Hepatocyte (in vitro differentiated cells): Measurements from ENCODE around the gene IL1RAPL2. TPM values are rescaled to one million over a fixed set of nuclear protein-coding genes. Genes with fewer than 3 reads are reported as not detected.

Experiments used
- DNase-seq: peaks from one replicate; pipeline ENCODE4 v3.0.0-alpha.2; 2016; ENCODE audit warnings: low spot score
- H2AFZ ChIP-seq: fragments of 200-600 bp; sonication (generic); 2 replicates; pipeline ENCODE4 v1.6.0; 2016; ENCODE audit warnings: antibody characterized with exemption, mild to moderate bottlenecking
- H3K27ac ChIP-seq: fragments of 200-600 bp; sonication (generic); 2 replicates; pipeline ENCODE4 v1.5.1; 2016; ENCODE audit warnings: mild to moderate bottlenecking
- H3K27me3 ChIP-seq: fragments of 200-600 bp; sonication (generic); 2 replicates; pipeline ENCODE4 v1.6.1; 2016
- H3K36me3 ChIP-seq: fragments of 200-600 bp; sonication (generic); replicated peaks from 2 replicates; pipeline ENCODE4 v1.5.1; 2016; ENCODE audit warnings: low read depth; ENCODE audit not compliant: insufficient read depth
- H3K4me1 ChIP-seq: fragments of 200-600 bp; sonication (generic); 2 replicates; pipeline ENCODE4 v1.5.1; 2016; ENCODE audit warnings: mild to moderate bottlenecking, moderate library complexity; ENCODE audit not compliant: insufficient read depth
- H3K4me2 ChIP-seq: fragments of 200-600 bp; sonication (generic); 2 replicates; pipeline ENCODE4 v1.6.0; 2016
- H3K4me3 ChIP-seq: fragments of 200-600 bp; sonication (generic); 2 replicates; pipeline ENCODE4 v1.5.1; 2016; ENCODE audit warnings: mild to moderate bottlenecking
- H3K79me2 ChIP-seq: fragments of 200-600 bp; sonication (generic); 2 replicates; pipeline ENCODE4 v1.6.0; 2017; ENCODE audit warnings: mild to moderate bottlenecking
- H3K9me2 ChIP-seq: fragments of 200-600 bp; sonication (generic); replicated peaks from 2 replicates; pipeline ENCODE4 v1.6.0; 2017; ENCODE audit warnings: mild to moderate bottlenecking; ENCODE audit not compliant: insufficient read depth
- H3K9me3 ChIP-seq: fragments of 200-600 bp; sonication (generic); 2 replicates; pipeline ENCODE4 v1.5.1; 2016; ENCODE audit warnings: low read depth, mild to moderate bottlenecking
- H4K20me1 ChIP-seq: fragments of 200-600 bp; sonication (generic); 2 replicates; pipeline ENCODE4 v1.6.0; 2016; ENCODE audit warnings: mild to moderate bottlenecking; ENCODE audit not compliant: insufficient read depth, poor library complexity, severe bottlenecking
- EZH2 ChIP-seq: fragments of 200-600 bp; sonication (generic); IDR thresholded peaks from 2 replicates; pipeline ENCODE4 v1.6.1; 2016; ENCODE audit warnings: antibody characterized with exemption, mild to moderate bottlenecking, borderline replicate concordance
- EZH2phosphoT487 ChIP-seq: fragments of 200-600 bp; sonication (generic); IDR thresholded peaks from one replicate; pipeline ENCODE4 v1.6.1; 2018; ENCODE audit warnings: antibody characterized with exemption, mild to moderate bottlenecking, low read depth, moderate library complexity; ENCODE audit not compliant: unreplicated experiment, severe bottlenecking
- WGBS: methylation state at CpG from one replicate; pipeline ENCODE4 v1.1.6; 2016; ENCODE audit warnings: low lambda C conversion rate; ENCODE audit errors: missing lambda C conversion rate; 5-methylcytosine and 5-hydroxymethylcytosine counted together
- polyA plus RNA-seq: library from polyadenylated mRNA; unstranded; fragments of >200 nt; fragmentation: Nextera tagmentation; extraction: Ambion mirVana; gene quantifications from 2 replicates; pipeline ENCODE4 v1.2.1, GENCODE V29; 2016
- total RNA-seq: library from RNA; depleted of rRNA; stranded (reverse); fragments of >200 nt; gene quantifications from 2 replicates; pipeline ENCODE4 v1.2.3, GENCODE V29; 2014
- TF ChIP-seq, protein P1 (sequence below): fragments of 200-600 bp; sonication (generic); IDR thresholded peaks from 2 replicates; pipeline ENCODE4 v1.5.1; 2016; ENCODE audit warnings: antibody characterized with exemption, mild to moderate bottlenecking; ENCODE audit not compliant: poor library complexity

The IL1RAPL2 gene
- total and polyA plus RNA-seq, 2 experiments from 2014 or later: 0.40 TPM; not detected in 1

DNA sequence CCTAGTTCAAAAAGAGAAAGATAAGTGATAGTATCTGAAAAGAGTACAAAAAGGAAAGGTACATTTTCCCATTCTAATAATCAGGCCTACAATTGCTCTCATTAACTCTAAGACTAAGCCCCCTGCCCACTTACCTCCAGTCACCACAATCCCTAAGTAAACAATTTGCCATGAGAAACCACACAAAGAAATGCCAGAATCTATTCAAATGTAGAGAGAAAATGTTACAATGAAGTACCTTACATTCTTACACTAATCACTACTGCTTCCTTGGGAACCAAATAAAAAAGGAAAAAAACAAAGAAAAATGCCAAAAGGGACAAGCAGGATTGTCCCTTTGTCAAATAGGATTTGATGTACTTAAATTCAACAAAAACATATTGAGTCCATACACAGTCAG, 1068.2 kb downstream of the IL1RAPL2 start:
- H3K79me2 ChIP-seq: no peaks in the 10 kb centered on the region
- H3K4me1 ChIP-seq: no peaks in the 10 kb centered on the region
- no peaks in the 10 kb centered on the region for H3K9me2 ChIP-seq
- H3K4me3 ChIP-seq: no peak overlapping the region
- DNase-seq: no peak
- H2AFZ ChIP-seq: no peak overlapping the region
- TF ChIP-seq, protein P1, sequence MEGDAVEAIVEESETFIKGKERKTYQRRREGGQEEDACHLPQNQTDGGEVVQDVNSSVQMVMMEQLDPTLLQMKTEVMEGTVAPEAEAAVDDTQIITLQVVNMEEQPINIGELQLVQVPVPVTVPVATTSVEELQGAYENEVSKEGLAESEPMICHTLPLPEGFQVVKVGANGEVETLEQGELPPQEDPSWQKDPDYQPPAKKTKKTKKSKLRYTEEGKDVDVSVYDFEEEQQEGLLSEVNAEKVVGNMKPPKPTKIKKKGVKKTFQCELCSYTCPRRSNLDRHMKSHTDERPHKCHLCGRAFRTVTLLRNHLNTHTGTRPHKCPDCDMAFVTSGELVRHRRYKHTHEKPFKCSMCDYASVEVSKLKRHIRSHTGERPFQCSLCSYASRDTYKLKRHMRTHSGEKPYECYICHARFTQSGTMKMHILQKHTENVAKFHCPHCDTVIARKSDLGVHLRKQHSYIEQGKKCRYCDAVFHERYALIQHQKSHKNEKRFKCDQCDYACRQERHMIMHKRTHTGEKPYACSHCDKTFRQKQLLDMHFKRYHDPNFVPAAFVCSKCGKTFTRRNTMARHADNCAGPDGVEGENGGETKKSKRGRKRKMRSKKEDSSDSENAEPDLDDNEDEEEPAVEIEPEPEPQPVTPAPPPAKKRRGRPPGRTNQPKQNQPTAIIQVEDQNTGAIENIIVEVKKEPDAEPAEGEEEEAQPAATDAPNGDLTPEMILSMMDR: no peak
- TF ChIP-seq EZH2phosphoT487: no peak
- no peak for TF ChIP-seq EZH2
- no peak overlapping the region for H3K4me2 ChIP-seq
- no peaks in the 10 kb centered on the region for H3K27me3 ChIP-seq
- H4K20me1 ChIP-seq: no peaks in the 10 kb centered on the region
- H3K36me3 ChIP-seq: no peaks in the 10 kb centered on the region
- no peaks in the 10 kb centered on the region for H3K9me3 ChIP-seq
- no peak overlapping the region for H3K27ac ChIP-seq

DNA sequence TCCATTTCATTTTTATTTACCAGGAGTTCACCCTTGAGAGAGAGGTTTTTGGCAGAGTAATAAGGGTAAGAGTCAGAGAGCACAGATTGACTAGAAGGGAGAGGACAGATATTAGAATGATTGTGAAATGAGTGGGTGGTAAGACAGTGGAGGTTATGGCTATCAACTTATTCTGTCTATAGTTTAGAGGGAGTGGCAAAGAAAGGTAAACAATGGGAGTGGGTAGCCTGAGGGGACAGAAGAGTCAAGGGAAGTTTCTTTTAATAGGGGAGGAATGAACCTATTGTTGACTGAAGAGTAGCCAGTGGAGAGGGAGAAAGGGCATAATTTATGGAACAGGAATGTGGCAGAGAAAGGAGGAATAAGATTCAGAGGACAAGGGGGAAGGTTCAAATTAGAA, 1069.8 kb downstream of the IL1RAPL2 start:
- H2AFZ ChIP-seq: no peak overlapping the region
- no peak overlapping the region for H3K4me2 ChIP-seq
- no peaks in the 10 kb centered on the region for H3K4me1 ChIP-seq
- no peak for DNase-seq
- H3K9me3 ChIP-seq: no peaks in the 10 kb centered on the region
- no peak for TF ChIP-seq EZH2phosphoT487
- no peak for TF ChIP-seq EZH2
- TF ChIP-seq, protein P1: no peak
- H3K27ac ChIP-seq: no peak overlapping the region
- H3K36me3 ChIP-seq: no peaks in the 10 kb centered on the region
- no peaks in the 10 kb centered on the region for H3K9me2 ChIP-seq
- H3K27me3 ChIP-seq: no peaks in the 10 kb centered on the region
- H4K20me1 ChIP-seq: no peaks in the 10 kb centered on the region
- H3K4me3 ChIP-seq: no peak overlapping the region
- H3K79me2 ChIP-seq: no peaks in the 10 kb centered on the region

DNA sequence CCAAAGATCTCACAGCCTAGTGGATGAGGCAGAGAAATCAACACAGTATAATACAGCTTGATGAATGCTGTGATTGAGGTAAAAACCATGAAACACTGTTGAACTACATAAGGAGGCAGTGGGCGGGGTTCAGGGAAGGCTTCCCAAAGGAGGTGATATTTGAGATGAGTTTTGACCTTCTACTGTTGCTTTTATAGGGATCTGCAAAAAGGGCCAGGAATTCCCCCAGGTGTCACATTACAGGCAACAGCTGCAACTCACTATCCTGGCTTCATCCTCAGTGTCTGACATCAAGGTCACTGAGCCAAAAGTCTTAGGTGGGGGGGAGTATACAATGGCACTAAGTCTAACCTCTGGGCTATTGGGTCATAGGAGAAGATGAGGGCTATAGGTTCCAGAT, 1070.7 kb downstream of the IL1RAPL2 start:
- H3K36me3 ChIP-seq: no peaks in the 10 kb centered on the region
- no peaks in the 10 kb centered on the region for H3K9me2 ChIP-seq
- H3K4me2 ChIP-seq: no peak overlapping the region
- TF ChIP-seq EZH2phosphoT487 (no peak), EZH2 (no peak)
- TF ChIP-seq, protein P1: no peak
- WGBS: 75% methylated on average over 1 of the region's 1 CpG
- no peak overlapping the region for H2AFZ ChIP-seq
- no peak overlapping the region for H3K27ac ChIP-seq
- no peaks in the 10 kb centered on the region for H3K27me3 ChIP-seq
- no peak overlapping the region for H3K4me3 ChIP-seq
- no peaks in the 10 kb centered on the region for H4K20me1 ChIP-seq
- no peaks in the 10 kb centered on the region for H3K79me2 ChIP-seq
- no peaks in the 10 kb centered on the region for H3K4me1 ChIP-seq
- no peak for DNase-seq
- H3K9me3 ChIP-seq: no peaks in the 10 kb centered on the region

DNA sequence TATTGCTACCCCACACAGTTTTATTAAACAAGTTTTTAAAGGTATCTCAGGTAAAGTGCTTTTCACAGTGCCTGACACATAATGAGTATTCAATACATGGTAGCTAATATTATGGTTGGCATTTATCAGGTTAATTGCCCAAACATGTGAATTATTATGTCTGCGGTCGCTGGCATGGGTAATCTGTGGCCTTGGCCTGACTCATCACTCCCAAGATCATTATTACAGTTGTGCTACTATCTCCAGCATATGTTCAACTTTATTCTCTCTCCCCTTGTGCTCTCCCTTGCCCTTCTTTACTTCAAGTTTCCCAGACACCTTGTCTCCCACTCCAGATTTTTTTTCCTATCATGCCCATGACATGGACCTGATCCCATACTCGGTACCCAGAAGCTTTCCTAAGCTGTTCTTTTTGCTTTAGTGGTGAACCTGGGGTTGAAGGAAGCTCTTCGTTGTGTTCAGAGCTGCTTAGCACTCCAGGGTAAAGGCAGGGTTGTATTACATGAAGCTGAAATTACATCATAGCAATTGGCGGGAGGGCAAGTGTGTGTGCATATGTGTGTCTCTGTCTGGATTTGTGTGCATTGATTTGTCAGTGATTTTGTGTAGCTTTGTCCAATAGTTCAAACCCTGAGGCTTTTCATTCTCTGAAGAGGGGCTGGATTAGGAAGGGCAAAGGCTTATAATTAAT, 1079.8 kb downstream of the IL1RAPL2 start:
- H3K4me2 ChIP-seq: no peak overlapping the region
- no peak overlapping the region for H3K27ac ChIP-seq
- no peaks in the 10 kb centered on the region for H3K9me2 ChIP-seq
- no peak overlapping the region for H2AFZ ChIP-seq
- no peaks in the 10 kb centered on the region for H3K79me2 ChIP-seq
- H3K9me3 ChIP-seq: no peaks in the 10 kb centered on the region
- TF ChIP-seq, protein P1: no peak
- TF ChIP-seq EZH2phosphoT487 (no peak), EZH2 (no peak)
- WGBS: 69% methylated on average over 5 of the region's 5 CpGs
- no peaks in the 10 kb centered on the region for H3K4me1 ChIP-seq
- no peak for DNase-seq
- H3K36me3 ChIP-seq: no peaks in the 10 kb centered on the region
- H3K4me3 ChIP-seq: no peak overlapping the region
- H3K27me3 ChIP-seq: no peaks in the 10 kb centered on the region
- H4K20me1 ChIP-seq: no peaks in the 10 kb centered on the region
